Measurements from ENCODE around the gene C16orf96. TPM values are rescaled to one million over a fixed set of nuclear protein-coding genes. Genes with fewer than 3 reads are reported as not detected.

The C16orf96 gene
- total RNA-seq, 1 donor from 2014 or later, result not detected

DNA sequence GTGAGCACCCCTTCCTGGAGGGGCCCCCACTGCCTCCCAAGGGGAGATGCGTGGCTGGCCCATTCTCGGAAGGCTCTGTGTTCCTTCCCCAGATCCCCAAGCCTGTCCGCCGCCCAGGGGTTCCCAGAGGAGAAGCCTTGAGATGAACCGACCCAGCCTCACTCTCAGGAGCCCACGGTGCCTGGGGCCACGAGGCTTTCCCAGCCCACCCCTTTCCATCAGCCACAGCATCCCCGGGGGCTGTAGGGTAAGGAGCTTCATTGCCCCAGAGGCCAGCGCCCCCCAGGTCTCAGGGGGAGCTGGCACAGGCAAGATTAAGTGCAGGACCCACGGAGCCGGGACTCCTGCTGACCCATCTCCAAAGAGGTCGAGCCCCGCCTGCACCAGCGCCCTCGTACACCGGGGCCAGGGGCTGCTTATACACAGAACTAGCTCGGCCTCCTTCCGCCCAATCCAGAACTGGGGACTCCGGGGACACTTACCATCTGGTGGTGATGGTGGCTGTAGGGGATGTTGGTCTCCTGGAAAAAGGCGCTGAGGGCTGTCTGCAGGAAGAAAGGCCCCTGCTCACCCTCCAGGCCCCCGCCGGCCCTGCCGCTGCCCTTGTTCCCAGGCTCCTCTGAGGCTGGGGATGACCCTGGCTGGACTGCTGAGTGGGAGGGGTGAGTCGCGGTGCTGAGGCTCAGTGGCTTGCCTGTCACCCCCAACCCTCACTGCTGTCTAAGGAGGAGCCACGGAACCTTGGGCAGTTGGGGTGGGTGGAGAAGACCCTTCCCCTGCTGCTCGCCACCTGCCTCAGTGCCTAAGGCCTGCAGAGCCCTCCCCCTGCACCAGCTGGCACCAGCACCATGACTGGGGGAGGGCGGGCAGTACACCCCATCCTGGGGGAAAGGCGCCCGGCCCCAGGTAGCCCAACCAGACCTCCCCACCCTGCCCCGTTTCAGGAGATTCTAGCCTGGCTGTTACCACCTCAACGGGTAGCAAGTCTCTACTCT, 54.2 kb downstream of the C16orf96 start:
- peaks cover 43% of the 10 kb centered on the region for H3K4me1 ChIP-seq
- intact Hi-C loops (cut with DNase I), result no loop called here

GRCh38 chr16:4611337-4612021, 55.3 kb downstream of the C16orf96 start:
- no peak overlapping the region for H3K4me3 ChIP-seq
- no peaks in the 10 kb centered on the region for H3K27me3 ChIP-seq
- no peak overlapping the region for H3K27ac ChIP-seq
- no peak for TF ChIP-seq POLR2AphosphoS5 (IDR thresholded peaks at IDR 0.05; ENCODE audit: insufficient read depth in 1 of 2, low read depth in 1 of 2)
- TF ChIP-seq, protein P1, sequence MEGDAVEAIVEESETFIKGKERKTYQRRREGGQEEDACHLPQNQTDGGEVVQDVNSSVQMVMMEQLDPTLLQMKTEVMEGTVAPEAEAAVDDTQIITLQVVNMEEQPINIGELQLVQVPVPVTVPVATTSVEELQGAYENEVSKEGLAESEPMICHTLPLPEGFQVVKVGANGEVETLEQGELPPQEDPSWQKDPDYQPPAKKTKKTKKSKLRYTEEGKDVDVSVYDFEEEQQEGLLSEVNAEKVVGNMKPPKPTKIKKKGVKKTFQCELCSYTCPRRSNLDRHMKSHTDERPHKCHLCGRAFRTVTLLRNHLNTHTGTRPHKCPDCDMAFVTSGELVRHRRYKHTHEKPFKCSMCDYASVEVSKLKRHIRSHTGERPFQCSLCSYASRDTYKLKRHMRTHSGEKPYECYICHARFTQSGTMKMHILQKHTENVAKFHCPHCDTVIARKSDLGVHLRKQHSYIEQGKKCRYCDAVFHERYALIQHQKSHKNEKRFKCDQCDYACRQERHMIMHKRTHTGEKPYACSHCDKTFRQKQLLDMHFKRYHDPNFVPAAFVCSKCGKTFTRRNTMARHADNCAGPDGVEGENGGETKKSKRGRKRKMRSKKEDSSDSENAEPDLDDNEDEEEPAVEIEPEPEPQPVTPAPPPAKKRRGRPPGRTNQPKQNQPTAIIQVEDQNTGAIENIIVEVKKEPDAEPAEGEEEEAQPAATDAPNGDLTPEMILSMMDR (IDR thresholded peaks at IDR 0.05), result no peak
- TF ChIP-seq POLR2A (IDR thresholded peaks at IDR 0.05), result no peak
- peaks cover 48% of the 10 kb centered on the region for H3K4me1 ChIP-seq
- no peak for DNase-seq (ENCODE audit: extremely low spot score in 2 of 2)
- peaks cover 0 to 24% of the 10 kb centered on the region in 2 donors for H3K36me3 ChIP-seq
- intact Hi-C loops (cut with DNase I), result no loop called here
- no peaks in the 10 kb centered on the region for H3K9me3 ChIP-seq

More for the DNA sequence above, 54.2 kb downstream of the C16orf96 start:
- Histone ChIP-seq H3K27me3 (no peaks in the 10 kb centered on the region), H3K27ac (no peak overlapping the region), H3K4me3 (no peak overlapping the region), H3K36me3 (peaks cover 0 to 24% of the 10 kb centered on the region in 2 donors), H3K9me3 (no peaks in the 10 kb centered on the region)
- no peak for DNase-seq (ENCODE audit: extremely low spot score in 2 of 2)
- TF ChIP-seq POLR2A (IDR thresholded peaks at IDR 0.05) (no peak), POLR2AphosphoS5 (IDR thresholded peaks at IDR 0.05; ENCODE audit: insufficient read depth in 1 of 2, low read depth in 1 of 2) (no peak)
- TF ChIP-seq, protein P1 (IDR thresholded peaks at IDR 0.05), result no peak

DNA sequence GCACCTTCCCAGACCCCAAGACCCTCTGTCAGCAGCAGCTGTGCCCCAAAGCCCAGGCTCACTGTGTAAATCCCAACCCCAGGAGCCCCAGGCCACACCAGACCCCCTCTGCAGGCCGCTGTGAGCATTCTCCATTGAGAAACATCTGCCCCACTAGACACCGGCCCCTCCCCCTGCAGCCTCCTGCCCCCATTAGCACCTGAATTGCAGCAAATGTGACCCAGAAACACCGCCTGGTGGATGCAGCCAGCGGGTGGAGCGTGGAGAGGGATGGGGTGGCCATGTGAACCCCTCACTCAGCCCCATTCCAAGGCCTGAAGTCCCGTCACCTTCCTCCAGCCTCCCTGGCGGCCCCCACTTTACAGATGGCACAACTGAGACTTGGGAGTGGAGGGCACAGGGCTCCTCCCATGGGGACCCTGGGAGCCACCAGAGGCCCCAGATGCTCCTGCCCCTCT, 56.4 kb downstream of the C16orf96 start:
- Histone ChIP-seq H3K36me3 (peaks cover 0 to 19% of the 10 kb centered on the region in 2 donors), H3K27ac (no peak overlapping the region), H3K27me3 (no peaks in the 10 kb centered on the region), H3K4me1 (peaks cover 48% of the 10 kb centered on the region), H3K4me3 (peak overlapping the region; percentile 83 to 94), H3K9me3 (no peaks in the 10 kb centered on the region)
- TF ChIP-seq POLR2A (IDR thresholded peaks at IDR 0.05), result no peak
- TF ChIP-seq, protein P1 (IDR thresholded peaks at IDR 0.05), result no peak
- TF ChIP-seq POLR2AphosphoS5 (IDR thresholded peaks at IDR 0.05; ENCODE audit: insufficient read depth in 1 of 2, low read depth in 1 of 2), result no peak
- DNase-seq (ENCODE audit: extremely low spot score in 2 of 2), result no peak
- intact Hi-C loops (cut with DNase I), result no loop called here

GRCh38 chr16:4612977-4613635, 57.0 kb downstream of the C16orf96 start:
- peak overlapping the region; percentile 94 for H3K27ac ChIP-seq
- no peaks in the 10 kb centered on the region for H3K27me3 ChIP-seq
- H3K4me1 ChIP-seq, result peaks cover 48% of the 10 kb centered on the region
- TF ChIP-seq POLR2A (IDR thresholded peaks at IDR 0.05) (no peak), POLR2AphosphoS5 (IDR thresholded peaks at IDR 0.05; ENCODE audit: insufficient read depth in 1 of 2, low read depth in 1 of 2) (no peak)
- TF ChIP-seq, protein P1 (IDR thresholded peaks at IDR 0.05), result no peak
- H3K4me3 ChIP-seq, result peak overlapping the region; percentile 83 to 94
- intact Hi-C loops (cut with DNase I), result no loop called here
- H3K9me3 ChIP-seq, result no peaks in the 10 kb centered on the region
- peaks cover 0 to 14% of the 10 kb centered on the region in 2 donors for H3K36me3 ChIP-seq
- DNase-seq (ENCODE audit: extremely low spot score in 2 of 2), result no peak

All from vagina (tissue), 2 donors.